Uterus (tissue), 2 donors: Measurements from ENCODE around the gene EEF2K.

Experiments
- POLR2A ChIP-seq, 2 donors: fragments of 450-650 bp; IDR thresholded peaks; one replicate each; pipeline ENCODE4 v1.6.1; 2016; ENCODE audit warnings: antibody characterized with exemption in 2 of 2, mild to moderate bottlenecking in 1 of 2, moderate library complexity in 1 of 2
- TF ChIP-seq, protein P1 (sequence below), 4 experiments: fragments of 200-600 bp in 2 of 4; fragments of 450-650 bp in 2 of 4; sonication (generic) in 2 of 4; IDR thresholded peaks; one replicate each; pipeline ENCODE4 v1.5.1; 2016 to 2019; ENCODE audit warnings: antibody characterized with exemption in 4 of 4, mild to moderate bottlenecking in 2 of 4, moderate library complexity in 1 of 4

DNA sequence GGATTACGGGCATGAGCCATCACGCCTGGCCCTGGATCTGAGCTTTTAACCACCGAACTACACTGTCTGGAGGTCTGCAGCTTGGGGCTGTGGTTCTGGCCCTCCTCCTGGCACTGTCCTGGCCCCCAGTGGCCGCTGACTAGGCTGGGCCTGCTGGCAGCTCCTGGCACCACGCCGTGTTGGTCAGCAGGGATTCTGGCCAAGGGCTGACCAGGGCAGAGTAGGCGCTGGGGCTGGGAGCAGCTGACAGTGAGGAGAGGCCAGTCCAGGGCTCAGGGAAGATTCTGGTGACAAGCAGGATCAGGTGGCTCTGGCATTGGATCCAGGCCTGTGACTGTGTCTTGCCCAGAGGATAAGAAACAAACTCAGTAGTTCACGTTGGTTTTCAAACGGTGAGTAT is 14.6 kb downstream of the EEF2K start:
- TF ChIP-seq, protein P1, sequence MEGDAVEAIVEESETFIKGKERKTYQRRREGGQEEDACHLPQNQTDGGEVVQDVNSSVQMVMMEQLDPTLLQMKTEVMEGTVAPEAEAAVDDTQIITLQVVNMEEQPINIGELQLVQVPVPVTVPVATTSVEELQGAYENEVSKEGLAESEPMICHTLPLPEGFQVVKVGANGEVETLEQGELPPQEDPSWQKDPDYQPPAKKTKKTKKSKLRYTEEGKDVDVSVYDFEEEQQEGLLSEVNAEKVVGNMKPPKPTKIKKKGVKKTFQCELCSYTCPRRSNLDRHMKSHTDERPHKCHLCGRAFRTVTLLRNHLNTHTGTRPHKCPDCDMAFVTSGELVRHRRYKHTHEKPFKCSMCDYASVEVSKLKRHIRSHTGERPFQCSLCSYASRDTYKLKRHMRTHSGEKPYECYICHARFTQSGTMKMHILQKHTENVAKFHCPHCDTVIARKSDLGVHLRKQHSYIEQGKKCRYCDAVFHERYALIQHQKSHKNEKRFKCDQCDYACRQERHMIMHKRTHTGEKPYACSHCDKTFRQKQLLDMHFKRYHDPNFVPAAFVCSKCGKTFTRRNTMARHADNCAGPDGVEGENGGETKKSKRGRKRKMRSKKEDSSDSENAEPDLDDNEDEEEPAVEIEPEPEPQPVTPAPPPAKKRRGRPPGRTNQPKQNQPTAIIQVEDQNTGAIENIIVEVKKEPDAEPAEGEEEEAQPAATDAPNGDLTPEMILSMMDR (IDR thresholded peaks at IDR 0.05) = no peak
- no peak for TF ChIP-seq POLR2A (IDR thresholded peaks at IDR 0.05)
